ENCODE results near the gene SNORC. TPM values are rescaled to one million over a fixed set of nuclear protein-coding genes. Genes with fewer than 3 reads are reported as not detected.

Gene SNORC
- total and polyA plus RNA-seq, 4 donors = 2.4 to 12.3 (median 6.6) TPM

DNA sequence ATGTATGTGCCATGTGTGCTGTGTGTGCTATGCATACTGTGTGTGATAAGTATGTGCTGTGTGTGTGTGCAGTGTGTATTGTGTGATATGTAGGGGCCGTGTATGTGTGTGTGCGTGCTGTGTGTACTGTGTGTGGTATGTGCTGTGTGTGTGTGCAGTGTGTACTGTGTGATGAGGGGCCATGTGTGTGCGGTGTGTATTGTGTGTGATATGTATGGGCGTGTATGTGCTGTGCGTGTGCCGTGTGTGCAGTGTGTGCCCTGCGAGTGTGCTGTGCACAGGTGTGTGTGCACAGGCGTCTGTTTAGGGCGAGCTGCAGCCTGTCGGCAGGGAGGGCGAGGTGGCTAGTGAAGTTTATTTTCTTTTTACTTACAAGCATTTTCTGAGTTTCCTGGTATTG, 16.1 kb downstream of the SNORC start:
- 95% methylated on average over 11 of the region's 11 CpGs for WGBS
- no peak overlapping the region for H3K9ac ChIP-seq (ENCODE audit: low read depth in 1 of 2, low read length in 2 of 2)
- TF ChIP-seq GABPA (IDR thresholded peaks at IDR 0.05 in 1 of 2, conservative IDR thresholded peaks at IDR 0.05 in 1 of 2) (no peak), MAX (IDR thresholded peaks at IDR 0.05) (no peak), NR2F2 (IDR thresholded peaks at IDR 0.05) (no peak), JUND (IDR thresholded peaks at IDR 0.05) (no peak), YY1 (IDR thresholded peaks at IDR 0.05) (no peak)
- no peak overlapping the region for H3K27ac ChIP-seq (ENCODE audit: low read depth in 1 of 2, low read length in 2 of 2)
- H3K4me3 ChIP-seq (ENCODE audit: low read depth in 1 of 3, low read length in 3 of 3) = no peak overlapping the region
- no peaks in the 10 kb centered on the region for H3K9me3 ChIP-seq (ENCODE audit: control insufficient read depth in 4 of 4, low read length in 3 of 4)
- no peaks in the 10 kb centered on the region for H3K4me1 ChIP-seq (ENCODE audit: control insufficient read depth in 4 of 4, insufficient read depth in 4 of 4, low read length in 3 of 4)
- H3K27me3 ChIP-seq (ENCODE audit: control insufficient read depth in 4 of 4, insufficient read depth in 4 of 4, low read length in 3 of 4) = no peaks in the 10 kb centered on the region
- no peak for DNase-seq (ENCODE audit: low spot score)
- H3K36me3 ChIP-seq (ENCODE audit: control insufficient read depth in 4 of 4, insufficient read depth in 3 of 4, low read depth in 1 of 4, low read length in 3 of 4) = peaks cover 4 to 43% (median 17%) of the 10 kb centered on the region in 4 donors

DNA sequence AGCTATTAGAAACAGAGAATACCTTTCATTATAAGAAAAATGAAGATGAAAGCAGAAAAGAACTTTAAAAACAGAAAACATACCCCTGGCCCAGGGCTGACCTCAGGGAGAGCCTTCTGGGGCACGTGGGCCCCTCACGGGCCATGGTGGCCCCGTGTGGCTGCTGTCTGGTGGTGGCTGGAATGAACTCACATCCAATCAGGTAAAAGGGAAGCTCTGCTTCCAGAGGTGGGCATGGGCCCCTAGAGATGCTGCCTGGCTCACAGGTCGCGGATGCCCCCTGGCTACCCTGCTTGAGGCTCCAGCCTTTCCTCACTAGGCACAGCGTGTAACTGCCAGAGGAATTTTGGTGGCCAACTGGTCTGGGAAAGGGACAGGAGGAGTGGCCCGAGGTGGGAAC, 16.6 kb downstream of the SNORC start:
- WGBS = 93% methylated on average over 7 of the region's 7 CpGs
- no peak overlapping the region for H3K4me3 ChIP-seq (ENCODE audit: low read depth in 1 of 3, low read length in 3 of 3)

More for the DNA sequence above, 16.6 kb downstream of the SNORC start:
- Histone ChIP-seq H3K9me3 (ENCODE audit: control insufficient read depth in 4 of 4, low read length in 3 of 4) (no peaks in the 10 kb centered on the region), H3K27ac (ENCODE audit: low read depth in 1 of 2, low read length in 2 of 2) (no peak overlapping the region), H3K9ac (ENCODE audit: low read depth in 1 of 2, low read length in 2 of 2) (no peak overlapping the region), H3K4me1 (ENCODE audit: control insufficient read depth in 4 of 4, insufficient read depth in 4 of 4, low read length in 3 of 4) (no peaks in the 10 kb centered on the region), H3K36me3 (ENCODE audit: control insufficient read depth in 4 of 4, insufficient read depth in 3 of 4, low read depth in 1 of 4, low read length in 3 of 4) (peaks cover 4 to 43% (median 17%) of the 10 kb centered on the region in 4 donors), H3K27me3 (ENCODE audit: control insufficient read depth in 4 of 4, insufficient read depth in 4 of 4, low read length in 3 of 4) (no peaks in the 10 kb centered on the region)
- TF ChIP-seq NR2F2 (IDR thresholded peaks at IDR 0.05) = no peak
- TF ChIP-seq FOXA2 (IDR thresholded peaks at IDR 0.05) = no peak
- no peak for TF ChIP-seq HNF4G (IDR thresholded peaks at IDR 0.05)
- TF ChIP-seq JUND (IDR thresholded peaks at IDR 0.05) = no peak
- no peak for TF ChIP-seq TAF1 (conservative IDR thresholded peaks at IDR 0.05)
- TF ChIP-seq FOXA1 (IDR thresholded peaks at IDR 0.05) = no peak
- TF ChIP-seq, protein P1, sequence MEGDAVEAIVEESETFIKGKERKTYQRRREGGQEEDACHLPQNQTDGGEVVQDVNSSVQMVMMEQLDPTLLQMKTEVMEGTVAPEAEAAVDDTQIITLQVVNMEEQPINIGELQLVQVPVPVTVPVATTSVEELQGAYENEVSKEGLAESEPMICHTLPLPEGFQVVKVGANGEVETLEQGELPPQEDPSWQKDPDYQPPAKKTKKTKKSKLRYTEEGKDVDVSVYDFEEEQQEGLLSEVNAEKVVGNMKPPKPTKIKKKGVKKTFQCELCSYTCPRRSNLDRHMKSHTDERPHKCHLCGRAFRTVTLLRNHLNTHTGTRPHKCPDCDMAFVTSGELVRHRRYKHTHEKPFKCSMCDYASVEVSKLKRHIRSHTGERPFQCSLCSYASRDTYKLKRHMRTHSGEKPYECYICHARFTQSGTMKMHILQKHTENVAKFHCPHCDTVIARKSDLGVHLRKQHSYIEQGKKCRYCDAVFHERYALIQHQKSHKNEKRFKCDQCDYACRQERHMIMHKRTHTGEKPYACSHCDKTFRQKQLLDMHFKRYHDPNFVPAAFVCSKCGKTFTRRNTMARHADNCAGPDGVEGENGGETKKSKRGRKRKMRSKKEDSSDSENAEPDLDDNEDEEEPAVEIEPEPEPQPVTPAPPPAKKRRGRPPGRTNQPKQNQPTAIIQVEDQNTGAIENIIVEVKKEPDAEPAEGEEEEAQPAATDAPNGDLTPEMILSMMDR (IDR thresholded peaks at IDR 0.05; ENCODE audit: low read depth, low read length, missing input control) = no peak
- TF ChIP-seq RAD21 (IDR thresholded peaks at IDR 0.05) = no peak
- TF ChIP-seq SP1 (IDR thresholded peaks at IDR 0.05) = no peak
- TF ChIP-seq RXRA (IDR thresholded peaks at IDR 0.05) = no peak
- no peak for TF ChIP-seq MAX (IDR thresholded peaks at IDR 0.05)
- TF ChIP-seq GABPA (IDR thresholded peaks at IDR 0.05 in 1 of 2, conservative IDR thresholded peaks at IDR 0.05 in 1 of 2) = no peak
- TF ChIP-seq YY1 (IDR thresholded peaks at IDR 0.05) = no peak
- TF ChIP-seq, protein P2, sequence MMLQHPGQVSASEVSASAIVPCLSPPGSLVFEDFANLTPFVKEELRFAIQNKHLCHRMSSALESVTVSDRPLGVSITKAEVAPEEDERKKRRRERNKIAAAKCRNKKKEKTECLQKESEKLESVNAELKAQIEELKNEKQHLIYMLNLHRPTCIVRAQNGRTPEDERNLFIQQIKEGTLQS (IDR thresholded peaks at IDR 0.05) = no peak
- TF ChIP-seq, protein P3, sequence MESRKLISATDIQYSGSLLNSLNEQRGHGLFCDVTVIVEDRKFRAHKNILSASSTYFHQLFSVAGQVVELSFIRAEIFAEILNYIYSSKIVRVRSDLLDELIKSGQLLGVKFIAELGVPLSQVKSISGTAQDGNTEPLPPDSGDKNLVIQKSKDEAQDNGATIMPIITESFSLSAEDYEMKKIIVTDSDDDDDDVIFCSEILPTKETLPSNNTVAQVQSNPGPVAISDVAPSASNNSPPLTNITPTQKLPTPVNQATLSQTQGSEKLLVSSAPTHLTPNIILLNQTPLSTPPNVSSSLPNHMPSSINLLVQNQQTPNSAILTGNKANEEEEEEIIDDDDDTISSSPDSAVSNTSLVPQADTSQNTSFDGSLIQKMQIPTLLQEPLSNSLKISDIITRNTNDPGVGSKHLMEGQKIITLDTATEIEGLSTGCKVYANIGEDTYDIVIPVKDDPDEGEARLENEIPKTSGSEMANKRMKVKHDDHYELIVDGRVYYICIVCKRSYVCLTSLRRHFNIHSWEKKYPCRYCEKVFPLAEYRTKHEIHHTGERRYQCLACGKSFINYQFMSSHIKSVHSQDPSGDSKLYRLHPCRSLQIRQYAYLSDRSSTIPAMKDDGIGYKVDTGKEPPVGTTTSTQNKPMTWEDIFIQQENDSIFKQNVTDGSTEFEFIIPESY (IDR thresholded peaks at IDR 0.05) = no peak
- no peak for DNase-seq (ENCODE audit: low spot score)

Data from liver (tissue), 9 donors.